ENCODE data around the gene FILIP1L. TPM values are rescaled to one million over a fixed set of nuclear protein-coding genes. Genes with fewer than 3 reads are reported as not detected.

FILIP1L gene
- polyA plus RNA-seq, 1 donor (not counting 4 experiments of a cell fraction or from before 2014, with no cell fraction given): 14.7 TPM

- Histone ChIP-seq H3K27me3 (ENCODE audit: control insufficient read depth, extremely low read depth, insufficient read depth, low read length) (no peaks in the 10 kb centered on the region), H3K4me3 (ENCODE audit: control insufficient read depth in 2 of 3, extremely low read depth in 1 of 3, insufficient read depth in 2 of 3, low read depth in 1 of 3, low read length in 3 of 3) (no peak overlapping the region), H3K4me2 (ENCODE audit: control insufficient read depth, extremely low read depth, insufficient read depth, low read depth, low read length) (no peak overlapping the region), H2AFZ (ENCODE audit: control insufficient read depth, low read length) (no peak overlapping the region), H4K20me1 (ENCODE audit: control insufficient read depth, extremely low read depth, insufficient read depth, low read length) (no peaks in the 10 kb centered on the region), H3K4me1 (ENCODE audit: control insufficient read depth, extremely low read depth, insufficient read depth, low read length) (peaks cover 19% of the 10 kb centered on the region), H3K36me3 (ENCODE audit: control insufficient read depth in 2 of 2, extremely low read depth in 1 of 2, insufficient read depth in 2 of 2, low read length in 2 of 2) (no peaks in the 10 kb centered on the region), H3K79me2 (ENCODE audit: control insufficient read depth, insufficient read depth, low read length) (no peaks in the 10 kb centered on the region), H3K9ac (ENCODE audit: control insufficient read depth, extremely low read depth, insufficient read depth, low read length) (no peak overlapping the region), H3K9me3 (ENCODE audit: control insufficient read depth, low read depth, low read length) (no peaks in the 10 kb centered on the region), H3K9me1 (ENCODE audit: control insufficient read depth, extremely low read depth, insufficient read depth, low read length) (no peaks in the 10 kb centered on the region), H3K27ac (ENCODE audit: control insufficient read depth, insufficient read depth, low read length) (no peak overlapping the region)
- TF ChIP-seq EZH2 (IDR thresholded peaks at IDR 0.05; ENCODE audit: low read length) (no peak), CTCF (optimal IDR thresholded peaks at IDR 0.05 in 1 of 3, IDR thresholded peaks at IDR 0.05 in 1 of 3, conservative IDR thresholded peaks at IDR 0.05 in 1 of 3; ENCODE audit: extremely low read depth in 1 of 3, insufficient read depth in 2 of 3, low read length in 3 of 3) (no peak)
- no peak for DNase-seq (ENCODE audit: low read depth, low spot score)
- dilution Hi-C loops (cut with MboI; ENCODE audit: extremely low pct_ligation_motif_present, low sequenced_read_pairs): no loop called here
- FAIRE-seq: no peak
Observed at GRCh38 chr3:100111728-100112127, 2.6 kb downstream of the FILIP1L start.

GRCh38 chr3:100110162-100110561, 4.1 kb downstream of the FILIP1L start:
- H3K4me2 ChIP-seq (ENCODE audit: control insufficient read depth, extremely low read depth, insufficient read depth, low read depth, low read length): no peak overlapping the region
- H3K9me1 ChIP-seq (ENCODE audit: control insufficient read depth, extremely low read depth, insufficient read depth, low read length): no peaks in the 10 kb centered on the region
- H3K27me3 ChIP-seq (ENCODE audit: control insufficient read depth, extremely low read depth, insufficient read depth, low read length): no peaks in the 10 kb centered on the region
- no peak overlapping the region for H3K4me3 ChIP-seq (ENCODE audit: control insufficient read depth in 2 of 3, extremely low read depth in 1 of 3, insufficient read depth in 2 of 3, low read depth in 1 of 3, low read length in 3 of 3)
- no peaks in the 10 kb centered on the region for H4K20me1 ChIP-seq (ENCODE audit: control insufficient read depth, extremely low read depth, insufficient read depth, low read length)
- no peak overlapping the region for H3K27ac ChIP-seq (ENCODE audit: control insufficient read depth, insufficient read depth, low read length)
- H3K79me2 ChIP-seq (ENCODE audit: control insufficient read depth, insufficient read depth, low read length): no peaks in the 10 kb centered on the region
- no peaks in the 10 kb centered on the region for H3K9me3 ChIP-seq (ENCODE audit: control insufficient read depth, low read depth, low read length)
- dilution Hi-C loops (cut with MboI; ENCODE audit: extremely low pct_ligation_motif_present, low sequenced_read_pairs): no loop called here
- H3K36me3 ChIP-seq (ENCODE audit: control insufficient read depth in 2 of 2, extremely low read depth in 1 of 2, insufficient read depth in 2 of 2, low read length in 2 of 2): no peaks in the 10 kb centered on the region
- no peak overlapping the region for H3K9ac ChIP-seq (ENCODE audit: control insufficient read depth, extremely low read depth, insufficient read depth, low read length)
- H3K4me1 ChIP-seq (ENCODE audit: control insufficient read depth, extremely low read depth, insufficient read depth, low read length): peaks cover 35% of the 10 kb centered on the region
- no peak overlapping the region for H2AFZ ChIP-seq (ENCODE audit: control insufficient read depth, low read length)
- TF ChIP-seq CTCF (optimal IDR thresholded peaks at IDR 0.05 in 1 of 3, IDR thresholded peaks at IDR 0.05 in 1 of 3, conservative IDR thresholded peaks at IDR 0.05 in 1 of 3; ENCODE audit: extremely low read depth in 1 of 3, insufficient read depth in 2 of 3, low read length in 3 of 3) (no peak), EZH2 (IDR thresholded peaks at IDR 0.05; ENCODE audit: low read length) (no peak)
- DNase-seq (ENCODE audit: low read depth, low spot score) (no peak), FAIRE-seq (no peak)

Data from keratinocyte (primary cell).